Sigmoid colon (tissue), 4 donors: ENCODE results near the gene FRAS1.

Experiments
- POLR2A ChIP-seq, 2 donors: fragments of 450-650 bp; IDR thresholded peaks; one replicate each; pipeline ENCODE4 v1.6.1; 2016; ENCODE audit warnings: antibody characterized with exemption in 2 of 2, mild to moderate bottlenecking in 2 of 2, moderate library complexity in 2 of 2
- POLR2AphosphoS5 ChIP-seq, 4 donors: sonication (generic); formaldehyde crosslinking; IDR thresholded peaks; one replicate each; pipeline ENCODE4 v1.6.1; 2017; ENCODE audit warnings: antibody characterized with exemption in 4 of 4
- TF ChIP-seq, protein P1 (sequence below), 4 experiments: fragments of 450-650 bp in 3 of 4; fragments of 200-600 bp in 1 of 4; IDR thresholded peaks; one replicate each; pipeline ENCODE4 v1.5.1; 2016 to 2019; ENCODE audit warnings: antibody characterized with exemption in 4 of 4, mild to moderate bottlenecking in 3 of 4, moderate library complexity in 2 of 4

GRCh38 chr4:78370631-78371372, 313.7 kb downstream of the FRAS1 start:
- TF ChIP-seq POLR2A (IDR thresholded peaks at IDR 0.05), result no peak
- TF ChIP-seq, protein P1, sequence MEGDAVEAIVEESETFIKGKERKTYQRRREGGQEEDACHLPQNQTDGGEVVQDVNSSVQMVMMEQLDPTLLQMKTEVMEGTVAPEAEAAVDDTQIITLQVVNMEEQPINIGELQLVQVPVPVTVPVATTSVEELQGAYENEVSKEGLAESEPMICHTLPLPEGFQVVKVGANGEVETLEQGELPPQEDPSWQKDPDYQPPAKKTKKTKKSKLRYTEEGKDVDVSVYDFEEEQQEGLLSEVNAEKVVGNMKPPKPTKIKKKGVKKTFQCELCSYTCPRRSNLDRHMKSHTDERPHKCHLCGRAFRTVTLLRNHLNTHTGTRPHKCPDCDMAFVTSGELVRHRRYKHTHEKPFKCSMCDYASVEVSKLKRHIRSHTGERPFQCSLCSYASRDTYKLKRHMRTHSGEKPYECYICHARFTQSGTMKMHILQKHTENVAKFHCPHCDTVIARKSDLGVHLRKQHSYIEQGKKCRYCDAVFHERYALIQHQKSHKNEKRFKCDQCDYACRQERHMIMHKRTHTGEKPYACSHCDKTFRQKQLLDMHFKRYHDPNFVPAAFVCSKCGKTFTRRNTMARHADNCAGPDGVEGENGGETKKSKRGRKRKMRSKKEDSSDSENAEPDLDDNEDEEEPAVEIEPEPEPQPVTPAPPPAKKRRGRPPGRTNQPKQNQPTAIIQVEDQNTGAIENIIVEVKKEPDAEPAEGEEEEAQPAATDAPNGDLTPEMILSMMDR (IDR thresholded peaks at IDR 0.05), result no peak
- no peak for TF ChIP-seq POLR2AphosphoS5 (IDR thresholded peaks at IDR 0.05)
